ENCODE measurements around the gene COPE. TPM values are rescaled to one million over a fixed set of nuclear protein-coding genes. Genes with fewer than 3 reads are reported as not detected.

COPE gene
- polyA plus RNA-seq, 1 donor (not counting 4 experiments of a cell fraction or from before 2014, with no cell fraction given) = 109 TPM

DNA sequence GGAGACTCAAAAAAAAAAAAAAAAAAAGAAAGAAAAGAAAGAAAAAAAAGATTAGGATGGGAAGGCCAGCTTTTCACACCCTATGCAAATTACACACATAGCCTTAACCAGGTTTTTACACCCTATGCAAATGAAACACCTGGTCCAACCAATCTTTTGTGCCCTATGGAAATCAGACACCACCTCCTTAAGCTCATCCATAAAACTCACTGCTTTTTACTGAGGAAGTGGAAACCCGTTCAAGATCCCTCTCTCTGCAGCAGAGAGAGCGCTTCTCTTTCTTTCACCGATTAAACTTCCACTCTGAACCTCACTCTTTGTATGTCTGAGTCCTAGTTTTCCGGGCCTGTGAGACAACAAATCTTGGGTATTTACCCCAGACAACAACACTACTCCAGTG lies 47.1 kb upstream of the COPE start:
- H3K27me3 ChIP-seq (ENCODE audit: control insufficient read depth, extremely low read depth, insufficient read depth, low read length) = peaks cover 5% of the 10 kb centered on the region
- H2AFZ ChIP-seq (ENCODE audit: control insufficient read depth, low read length) = no peak overlapping the region
- no peaks in the 10 kb centered on the region for H4K20me1 ChIP-seq (ENCODE audit: control insufficient read depth, extremely low read depth, insufficient read depth, low read length)
- DNase-seq (ENCODE audit: low read depth, low spot score) (no peak), FAIRE-seq (no peak)
- peaks cover 7% of the 10 kb centered on the region for H3K4me1 ChIP-seq (ENCODE audit: control insufficient read depth, extremely low read depth, insufficient read depth, low read length)
- TF ChIP-seq EZH2 (IDR thresholded peaks at IDR 0.05; ENCODE audit: low read length) = no peak
- TF ChIP-seq, protein P1, sequence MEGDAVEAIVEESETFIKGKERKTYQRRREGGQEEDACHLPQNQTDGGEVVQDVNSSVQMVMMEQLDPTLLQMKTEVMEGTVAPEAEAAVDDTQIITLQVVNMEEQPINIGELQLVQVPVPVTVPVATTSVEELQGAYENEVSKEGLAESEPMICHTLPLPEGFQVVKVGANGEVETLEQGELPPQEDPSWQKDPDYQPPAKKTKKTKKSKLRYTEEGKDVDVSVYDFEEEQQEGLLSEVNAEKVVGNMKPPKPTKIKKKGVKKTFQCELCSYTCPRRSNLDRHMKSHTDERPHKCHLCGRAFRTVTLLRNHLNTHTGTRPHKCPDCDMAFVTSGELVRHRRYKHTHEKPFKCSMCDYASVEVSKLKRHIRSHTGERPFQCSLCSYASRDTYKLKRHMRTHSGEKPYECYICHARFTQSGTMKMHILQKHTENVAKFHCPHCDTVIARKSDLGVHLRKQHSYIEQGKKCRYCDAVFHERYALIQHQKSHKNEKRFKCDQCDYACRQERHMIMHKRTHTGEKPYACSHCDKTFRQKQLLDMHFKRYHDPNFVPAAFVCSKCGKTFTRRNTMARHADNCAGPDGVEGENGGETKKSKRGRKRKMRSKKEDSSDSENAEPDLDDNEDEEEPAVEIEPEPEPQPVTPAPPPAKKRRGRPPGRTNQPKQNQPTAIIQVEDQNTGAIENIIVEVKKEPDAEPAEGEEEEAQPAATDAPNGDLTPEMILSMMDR (optimal IDR thresholded peaks at IDR 0.05 in 1 of 3, IDR thresholded peaks at IDR 0.05 in 1 of 3, conservative IDR thresholded peaks at IDR 0.05 in 1 of 3; ENCODE audit: extremely low read depth in 1 of 3, insufficient read depth in 2 of 3, low read length in 3 of 3) = no peak
- no peak overlapping the region for H3K27ac ChIP-seq (ENCODE audit: control insufficient read depth, insufficient read depth, low read length)
- H3K4me2 ChIP-seq (ENCODE audit: control insufficient read depth, extremely low read depth, insufficient read depth, low read depth, low read length) = no peak overlapping the region
- no peaks in the 10 kb centered on the region for H3K36me3 ChIP-seq (ENCODE audit: control insufficient read depth in 2 of 2, extremely low read depth in 1 of 2, insufficient read depth in 2 of 2, low read length in 2 of 2)
- dilution Hi-C loops (cut with MboI; ENCODE audit: extremely low pct_ligation_motif_present, low sequenced_read_pairs) = no loop called here
- H3K9ac ChIP-seq (ENCODE audit: control insufficient read depth, extremely low read depth, insufficient read depth, low read length) = no peak overlapping the region
- no peak overlapping the region for H3K4me3 ChIP-seq (ENCODE audit: control insufficient read depth in 2 of 3, extremely low read depth in 1 of 3, insufficient read depth in 2 of 3, low read depth in 1 of 3, low read length in 3 of 3)
- no peaks in the 10 kb centered on the region for H3K79me2 ChIP-seq (ENCODE audit: control insufficient read depth, insufficient read depth, low read length)
- no peaks in the 10 kb centered on the region for H3K9me1 ChIP-seq (ENCODE audit: control insufficient read depth, extremely low read depth, insufficient read depth, low read length)
- no peaks in the 10 kb centered on the region for H3K9me3 ChIP-seq (ENCODE audit: control insufficient read depth, low read depth, low read length)

DNA sequence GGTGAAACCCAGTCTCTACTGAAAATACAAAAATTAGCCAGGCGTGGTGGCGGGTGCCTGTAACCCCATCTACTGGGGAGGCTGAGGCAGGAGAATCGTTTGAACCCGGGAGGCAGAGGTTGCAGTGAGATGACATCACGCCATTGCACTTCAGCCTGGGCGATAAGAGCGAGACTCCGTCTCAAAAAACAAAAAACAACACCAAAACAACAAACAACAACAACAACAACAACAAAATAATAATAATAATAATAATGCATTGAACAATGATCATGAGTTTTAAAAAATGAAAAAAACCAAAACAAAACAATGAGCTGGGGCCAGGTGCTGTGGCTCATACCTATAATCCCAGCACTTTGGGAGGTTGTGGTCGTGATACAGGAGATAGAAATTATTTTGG lies 44.9 kb upstream of the COPE start:
- Histone ChIP-seq H3K4me1 (ENCODE audit: control insufficient read depth, extremely low read depth, insufficient read depth, low read length) (no peaks in the 10 kb centered on the region), H3K9ac (ENCODE audit: control insufficient read depth, extremely low read depth, insufficient read depth, low read length) (no peak overlapping the region), H4K20me1 (ENCODE audit: control insufficient read depth, extremely low read depth, insufficient read depth, low read length) (no peaks in the 10 kb centered on the region), H3K79me2 (ENCODE audit: control insufficient read depth, insufficient read depth, low read length) (no peaks in the 10 kb centered on the region), H2AFZ (ENCODE audit: control insufficient read depth, low read length) (no peak overlapping the region), H3K27me3 (ENCODE audit: control insufficient read depth, extremely low read depth, insufficient read depth, low read length) (peaks cover 5% of the 10 kb centered on the region), H3K4me3 (ENCODE audit: control insufficient read depth in 2 of 3, extremely low read depth in 1 of 3, insufficient read depth in 2 of 3, low read depth in 1 of 3, low read length in 3 of 3) (no peak overlapping the region), H3K9me3 (ENCODE audit: control insufficient read depth, low read depth, low read length) (no peaks in the 10 kb centered on the region), H3K9me1 (ENCODE audit: control insufficient read depth, extremely low read depth, insufficient read depth, low read length) (no peaks in the 10 kb centered on the region), H3K36me3 (ENCODE audit: control insufficient read depth in 2 of 2, extremely low read depth in 1 of 2, insufficient read depth in 2 of 2, low read length in 2 of 2) (no peaks in the 10 kb centered on the region), H3K4me2 (ENCODE audit: control insufficient read depth, extremely low read depth, insufficient read depth, low read depth, low read length) (no peak overlapping the region), H3K27ac (ENCODE audit: control insufficient read depth, insufficient read depth, low read length) (no peak overlapping the region)
- FAIRE-seq (no peak), DNase-seq (ENCODE audit: low read depth, low spot score) (no peak)
- dilution Hi-C loops (cut with MboI; ENCODE audit: extremely low pct_ligation_motif_present, low sequenced_read_pairs) = no loop called here
- TF ChIP-seq, protein P1 (optimal IDR thresholded peaks at IDR 0.05 in 1 of 3, IDR thresholded peaks at IDR 0.05 in 1 of 3, conservative IDR thresholded peaks at IDR 0.05 in 1 of 3; ENCODE audit: extremely low read depth in 1 of 3, insufficient read depth in 2 of 3, low read length in 3 of 3) = no peak
- no peak for TF ChIP-seq EZH2 (IDR thresholded peaks at IDR 0.05; ENCODE audit: low read length)
